Middle frontal gyrus (tissue), 1 donor: ENCODE measurements around the gene SARNP.

Source experiments
- DNase-seq: peaks from one replicate; pipeline ENCODE4 v3.0.0-alpha.2; 2015; ENCODE audit warnings: low spot score; ENCODE audit errors: extremely low spot score

The SARNP gene

GRCh38 chr12:55743406-55744339 lies 73.9 kb downstream of the SARNP start:
- DNase-seq: no peak

- DNase-seq: peak; percentile 64
These were observed 74.7 kb downstream of the SARNP start, which contains the start of gene GDF11 for GRCh38 chr12:55742719-55743405. TSS of gene GDF11 (plus strand) at chr12:55743122. CDS start at chr12:55743317, 195 bp downstream.

DNA sequence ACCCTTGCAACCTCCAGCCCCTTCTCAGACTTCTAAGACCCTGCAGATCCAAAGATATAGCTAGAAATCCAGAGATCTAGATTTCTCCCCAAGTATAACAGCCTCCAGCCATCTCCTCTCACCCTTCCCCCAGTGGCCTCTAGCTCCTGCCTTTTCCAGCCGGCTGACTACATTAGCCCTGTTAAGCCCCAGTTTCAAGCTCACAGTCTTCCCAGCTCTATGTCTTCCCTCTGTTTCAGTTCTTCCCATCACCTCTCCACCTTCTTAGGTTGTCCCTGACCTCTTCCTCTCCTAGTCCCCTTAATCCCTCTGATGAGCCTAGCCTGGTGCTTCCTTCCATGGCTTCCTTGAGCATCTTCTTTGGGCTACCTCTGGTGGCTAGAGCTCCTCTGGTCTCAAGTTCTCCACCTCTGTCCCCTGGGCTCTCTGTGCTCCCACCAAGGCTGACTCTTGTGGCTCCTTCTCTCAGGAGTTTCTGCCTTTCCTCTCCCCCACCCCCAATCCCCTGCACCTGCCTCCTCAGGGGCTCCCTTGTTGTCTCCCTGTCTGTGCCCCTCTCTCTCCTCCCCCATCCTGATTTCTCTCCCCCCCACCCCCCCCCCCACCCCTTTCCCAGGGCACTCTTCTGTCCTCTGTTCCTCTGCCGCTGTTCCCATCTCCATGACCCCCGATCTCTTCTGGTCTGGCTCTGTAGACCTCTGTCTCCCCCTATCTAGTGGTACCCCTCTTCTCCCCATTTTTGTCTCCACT lies 75.4 kb downstream of the SARNP start:
- no peak for DNase-seq

- no peak for DNase-seq
These were observed 78.5 kb downstream of the SARNP start for GRCh38 chr12:55739025-55739378.

DNA sequence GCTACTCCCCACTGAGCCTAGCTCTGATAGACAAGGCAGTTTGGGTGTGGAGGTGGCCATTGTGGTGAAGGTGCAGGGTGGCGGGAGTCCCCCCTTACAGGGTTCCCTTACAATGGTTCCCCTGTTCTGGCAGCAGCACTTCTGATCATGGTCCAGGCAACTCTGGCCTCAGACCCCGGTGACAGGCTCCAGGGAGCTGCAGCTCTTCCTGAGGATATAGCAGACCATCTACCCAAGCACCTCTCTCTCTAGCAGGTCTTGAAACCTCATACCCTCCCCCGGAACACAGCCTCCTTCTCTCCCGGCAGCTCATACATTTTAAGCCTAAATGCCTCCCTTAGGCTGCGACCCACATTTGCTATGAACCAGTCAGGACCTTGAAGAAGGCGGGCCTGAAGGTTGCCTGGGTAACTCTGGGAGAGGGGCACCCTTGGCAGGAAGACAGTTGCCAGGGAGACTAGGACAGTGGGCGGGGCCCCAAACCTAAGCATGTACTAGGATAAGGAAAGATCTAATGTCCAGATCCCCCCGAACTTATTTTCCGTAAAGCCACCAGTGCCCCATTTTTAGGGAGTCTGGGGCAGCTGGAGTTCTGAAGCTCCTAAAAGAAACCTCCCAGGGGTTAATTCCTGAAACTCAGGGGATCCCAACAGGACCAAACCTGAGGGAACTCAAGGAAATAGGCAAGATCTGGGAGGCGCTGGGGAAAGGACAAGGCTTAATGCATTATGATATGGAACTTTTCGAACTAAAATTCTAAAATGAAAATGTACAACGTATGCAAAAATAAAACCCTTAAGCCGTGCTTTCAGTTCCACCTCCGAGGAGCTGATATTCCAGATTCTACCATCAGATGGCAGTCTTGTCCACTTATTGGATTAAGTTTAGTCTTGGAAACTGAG lies 79.2 kb downstream of the SARNP start:
- DNase-seq: peak; percentile 84

DNA sequence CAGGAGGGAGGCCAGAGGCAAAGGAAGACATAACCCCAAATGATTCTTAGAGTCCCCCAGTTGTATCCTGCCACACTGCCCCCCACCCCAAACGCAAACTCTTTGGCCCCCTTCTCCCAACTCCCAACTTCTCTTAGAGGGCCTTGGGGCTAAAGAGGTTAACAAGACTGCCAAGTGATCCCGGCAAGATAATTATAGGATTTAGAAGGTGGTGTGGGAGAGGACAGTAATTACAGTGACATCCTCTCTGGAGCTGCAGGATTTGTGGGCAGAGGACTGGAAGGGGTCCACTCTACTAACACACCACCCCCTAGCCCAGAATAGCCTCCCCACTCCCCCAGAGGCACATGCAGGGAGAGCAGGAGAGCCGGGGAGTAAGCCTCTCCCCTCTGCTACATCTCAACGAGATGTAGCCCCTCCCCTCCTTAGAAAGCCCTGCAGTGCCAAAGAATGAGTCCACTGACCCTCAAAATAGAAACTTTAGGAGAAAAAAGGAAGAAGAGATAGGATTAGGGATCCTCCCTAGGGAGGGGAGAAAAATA lies 79.9 kb downstream of the SARNP start:
- DNase-seq: no peak

DNA sequence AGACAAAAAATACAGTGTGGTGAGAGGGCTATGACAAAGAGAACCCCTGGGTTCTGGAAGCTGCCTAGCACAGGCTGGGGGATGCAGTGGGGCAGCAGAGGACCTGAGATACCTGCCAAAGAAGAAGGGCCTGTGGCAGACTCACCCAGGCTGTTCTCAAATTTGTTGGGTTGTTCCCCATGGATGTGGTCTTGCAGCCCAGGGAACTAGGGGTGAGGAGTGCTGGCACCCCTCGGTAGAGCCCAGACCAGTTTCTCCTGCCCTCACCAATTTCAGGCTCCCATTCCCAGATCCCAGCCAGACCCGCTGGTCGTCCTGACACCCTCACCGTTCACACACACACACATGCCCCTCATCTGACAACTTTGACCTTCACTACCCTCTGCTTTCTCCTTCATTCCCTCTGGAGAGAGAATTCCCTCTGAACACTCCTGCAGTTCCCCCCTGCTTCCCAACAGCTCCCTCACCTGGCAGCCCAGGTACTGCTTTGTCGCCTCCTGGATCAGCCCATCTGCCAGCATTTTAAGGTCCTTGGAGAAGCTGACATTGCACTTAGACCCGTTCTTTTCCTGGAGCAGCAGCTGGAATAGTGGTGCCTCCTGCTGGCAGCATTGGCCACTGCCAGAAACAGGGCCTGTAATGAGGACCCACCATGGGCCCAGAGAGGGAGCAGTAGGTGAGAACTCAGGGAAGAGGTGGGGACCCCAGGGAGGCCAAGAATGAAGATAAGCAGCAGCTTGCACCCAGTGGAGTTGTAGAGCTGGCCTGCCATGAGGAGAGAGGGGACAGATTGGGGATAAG lies 80.5 kb downstream of the SARNP start:
- no peak for DNase-seq

DNA sequence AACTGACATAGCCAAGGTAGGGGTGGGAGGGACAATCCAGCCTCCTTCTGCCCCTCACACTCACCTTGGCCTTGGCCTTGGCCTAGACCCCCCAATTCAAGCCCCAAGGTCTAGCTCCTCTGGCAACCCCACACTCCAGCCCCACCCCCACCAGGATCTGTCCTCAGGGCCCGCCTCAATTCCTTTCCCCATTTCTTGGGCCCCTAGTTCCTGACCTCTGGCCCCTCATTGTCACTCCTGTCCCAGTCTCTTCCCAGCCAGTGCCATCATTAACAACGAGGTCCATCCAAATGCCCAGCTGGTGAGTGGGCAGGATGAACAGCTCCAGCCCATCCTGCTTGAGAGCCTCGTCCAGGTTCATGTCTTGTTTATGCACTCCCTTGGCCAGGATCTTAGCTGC lies 81.4 kb downstream of the SARNP start:
- no peak for DNase-seq

- no peak for DNase-seq
These were observed 82.9 kb downstream of the SARNP start for GRCh38 chr12:55734595-55734994.

DNA sequence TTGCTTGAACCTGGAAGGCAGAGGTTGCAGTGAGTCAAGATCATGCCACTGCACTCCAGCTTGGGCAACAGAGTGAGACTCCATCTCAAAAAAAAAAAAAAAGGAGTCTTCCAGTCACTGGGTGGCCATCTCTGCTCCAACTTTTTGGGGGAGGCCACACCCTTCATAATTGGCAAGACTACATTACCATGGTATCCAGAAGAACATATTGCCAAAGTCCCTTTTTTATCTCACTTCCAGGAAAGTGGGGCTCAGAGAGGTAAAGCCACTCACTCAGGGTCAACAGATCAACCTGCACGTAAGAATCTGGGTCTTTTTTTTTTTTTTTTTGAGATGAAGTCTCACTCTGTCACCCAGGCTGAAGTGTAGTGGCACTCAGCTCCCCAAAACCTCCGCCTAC lies 83.7 kb downstream of the SARNP start:
- no peak for DNase-seq

DNA sequence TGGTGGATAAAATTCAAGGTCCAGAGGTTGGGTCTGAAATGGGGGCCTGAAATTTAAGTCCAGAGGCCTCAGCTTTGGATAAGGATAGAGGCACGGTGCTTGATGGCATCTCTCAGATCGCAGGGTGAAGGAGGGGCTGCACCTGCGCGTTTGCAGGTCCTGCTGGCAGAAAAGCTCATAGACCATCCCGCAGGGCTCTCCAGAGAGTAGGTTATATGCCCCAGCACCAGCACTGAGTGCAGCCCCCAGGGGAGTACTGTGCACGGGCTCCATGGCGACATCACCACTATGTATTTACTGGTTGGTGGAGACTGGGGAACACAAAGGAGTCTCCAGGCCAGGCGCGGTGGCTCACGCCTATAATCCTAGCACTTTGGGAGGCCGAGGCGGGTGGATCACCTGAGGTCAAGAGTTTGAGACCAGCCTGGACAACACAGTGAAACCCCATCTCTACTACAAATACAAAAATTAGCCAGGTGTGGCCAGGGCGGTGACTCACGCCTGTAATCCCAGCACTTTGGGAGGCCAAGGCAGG lies 84.4 kb downstream of the SARNP start:
- no peak for DNase-seq

DNA sequence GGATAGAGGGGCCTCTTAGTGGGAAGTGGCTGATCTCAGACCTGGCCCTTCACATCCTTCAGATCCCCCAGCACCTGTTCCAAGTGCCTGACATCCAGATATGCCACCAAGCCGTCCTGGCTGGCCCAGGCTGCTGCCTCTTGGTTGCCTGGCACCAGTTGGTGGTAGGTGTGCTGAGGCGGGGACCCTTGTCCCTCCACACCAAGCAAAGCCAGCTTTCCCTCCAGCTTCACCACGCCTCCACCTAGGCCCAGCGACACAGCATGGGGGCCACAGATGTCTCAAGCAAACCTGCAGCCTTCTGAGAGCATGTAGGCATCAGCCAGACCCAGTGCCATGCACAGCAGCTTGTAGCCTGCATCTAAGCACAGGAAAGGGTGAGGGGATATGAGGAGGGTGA lies 85.2 kb downstream of the SARNP start:
- DNase-seq: no peak

DNA sequence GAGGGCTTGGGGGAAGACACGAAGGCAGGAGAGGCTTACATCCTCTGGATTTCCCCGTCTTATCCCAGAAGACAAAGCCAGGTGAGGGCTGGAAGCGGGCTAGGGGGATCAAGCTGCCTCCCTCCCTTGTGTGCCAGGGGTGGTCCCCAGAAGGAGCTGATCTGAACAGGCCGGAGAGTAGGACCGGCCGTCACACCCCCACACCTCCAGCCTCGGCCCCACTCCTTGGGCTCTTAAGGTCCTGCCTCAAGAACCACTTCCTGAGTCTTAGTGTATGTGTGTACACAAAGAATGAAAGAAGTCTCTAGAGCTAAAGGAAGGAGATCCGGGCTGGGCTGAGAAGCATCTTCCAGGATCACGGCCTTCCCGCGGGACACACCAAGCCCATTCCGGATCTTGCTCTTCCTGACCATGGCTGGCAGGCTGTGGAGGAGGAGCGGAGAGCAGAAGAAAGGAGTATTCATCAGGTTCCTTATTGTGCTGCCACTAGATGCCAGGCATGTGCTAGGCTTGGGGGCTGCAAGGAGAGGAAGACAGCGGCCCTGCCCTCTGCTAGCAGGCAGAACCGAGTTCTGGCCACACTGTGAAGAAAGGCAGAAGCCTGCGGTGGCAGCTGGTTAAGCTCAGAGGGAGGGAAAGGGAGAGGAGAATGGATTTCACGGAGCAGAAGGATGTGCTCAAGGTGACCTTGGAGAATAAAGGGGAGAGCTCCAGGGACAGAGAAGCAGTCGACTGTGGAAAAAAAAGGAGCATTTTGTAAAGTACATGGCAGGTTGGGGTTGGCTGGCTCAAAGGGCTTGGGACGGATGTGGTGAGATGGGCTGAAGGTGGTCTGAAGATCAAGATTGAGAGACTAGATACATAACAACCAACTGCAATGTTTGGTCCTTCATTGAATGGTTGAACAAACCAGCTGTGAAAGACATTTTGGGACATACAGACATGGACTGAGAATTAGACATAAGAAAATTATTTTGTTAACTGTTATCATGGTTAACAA lies 87.4 kb downstream of the SARNP start:
- peak; percentile 45 for DNase-seq

- peak; percentile 86 for DNase-seq
These were observed 88.3 kb downstream of the SARNP start, which contains the start of gene CD63 for GRCh38 chr12:55728939-55729818. TSS of gene CD63 (minus strand) at chr12:55729009. CDS start at chr12:55728341, 668 bp downstream.

DNA sequence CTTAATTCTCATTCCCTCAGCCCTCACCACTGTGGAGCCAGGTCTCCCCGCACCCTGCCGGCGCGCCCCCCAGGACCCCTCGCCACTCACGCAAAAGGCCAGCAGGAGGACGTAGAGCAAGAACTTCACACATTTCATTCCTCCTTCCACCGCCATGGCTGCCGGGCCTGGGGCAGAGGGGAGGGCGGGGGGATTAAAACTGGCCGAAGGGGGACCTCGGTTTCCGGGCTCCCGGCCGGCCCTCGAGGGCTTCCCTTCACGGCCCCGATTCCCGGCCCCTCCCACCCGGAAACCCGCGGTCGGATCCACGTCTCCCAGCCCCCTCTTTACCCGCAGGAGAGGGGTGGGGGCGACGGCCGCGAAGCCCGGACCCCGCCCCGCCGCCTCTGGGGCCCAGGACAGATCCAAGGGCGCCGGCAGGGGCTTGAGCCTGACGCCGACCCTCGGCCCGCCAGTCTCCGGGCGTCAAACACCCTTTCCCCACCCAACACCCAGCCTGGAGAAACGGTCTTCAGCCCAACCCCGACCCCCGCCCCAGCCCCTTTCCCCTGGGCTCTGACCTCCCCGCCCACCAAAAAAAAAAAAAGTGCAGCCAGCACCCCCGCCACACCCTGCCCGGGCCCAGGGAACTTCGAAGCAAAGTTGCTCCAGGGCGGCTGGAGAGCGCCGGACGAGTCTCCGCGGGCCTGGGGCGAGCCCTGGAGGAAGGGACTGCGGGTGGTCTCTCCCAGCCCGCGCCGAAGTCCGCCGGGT lies 89.2 kb downstream of the SARNP start:
- peak; percentile 35 for DNase-seq

DNA sequence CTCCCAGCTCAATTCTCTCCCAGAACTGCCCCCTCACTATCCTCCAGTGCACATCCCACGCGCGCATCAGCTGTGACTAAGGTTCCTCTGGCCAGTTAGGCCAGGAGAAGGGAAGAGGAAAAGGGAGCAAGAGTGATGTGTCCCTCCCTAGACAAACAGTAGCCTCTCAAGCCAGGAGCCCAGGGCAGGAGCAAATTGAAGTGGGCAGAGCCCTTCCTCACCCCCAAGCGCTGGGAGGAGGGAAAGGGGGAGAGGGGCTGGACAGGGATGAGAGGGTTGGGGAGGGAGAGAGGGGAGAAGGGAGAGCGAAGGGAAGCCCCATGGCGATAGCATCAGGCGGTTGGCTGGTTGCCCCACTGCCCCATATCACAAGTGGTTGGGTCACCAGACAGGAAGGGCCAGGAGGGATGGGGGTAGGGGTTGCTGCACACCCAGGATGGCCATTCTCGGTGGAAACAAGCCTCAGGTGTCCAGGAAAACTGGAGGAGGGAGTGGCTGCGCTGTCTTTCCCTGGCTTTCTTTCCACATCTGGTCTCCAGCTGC lies 89.8 kb downstream of the SARNP start:
- no peak for DNase-seq
